ENCODE data around the gene CAMSAP1.

The CAMSAP1 gene

GRCh38 chr9:135787776-135788575, 119.4 kb downstream of the CAMSAP1 start:
- DNase-seq = no peak

DNA sequence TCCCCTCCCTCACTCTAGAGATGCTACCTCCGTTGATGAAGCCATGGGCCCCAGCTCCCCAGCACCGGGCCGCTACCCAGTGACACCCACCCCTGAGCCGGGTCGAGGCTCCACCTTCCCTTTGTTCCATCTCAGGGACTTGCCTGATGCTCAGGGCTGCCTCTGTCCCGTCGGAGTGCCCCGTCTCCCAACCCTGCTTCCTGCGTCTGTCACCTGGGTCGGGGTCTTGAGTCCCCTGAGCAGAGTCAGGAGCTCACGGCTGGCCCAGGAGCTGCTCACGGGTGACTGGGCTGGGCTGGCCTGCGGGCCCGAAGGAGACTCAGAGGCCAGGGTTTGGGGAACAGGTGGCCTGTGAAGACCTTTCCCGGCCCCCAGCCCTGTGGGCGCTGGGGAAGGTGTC, 120.0 kb downstream of the CAMSAP1 start:
- DNase-seq = no peak

GRCh38 chr9:135786146-135786690, 121.1 kb downstream of the CAMSAP1 start:
- DNase-seq = no peak

- no peak for DNase-seq
Observed at GRCh38 chr9:135785013-135785575, 122.3 kb downstream of the CAMSAP1 start.

GRCh38 chr9:135783540-135784245, 123.7 kb downstream of the CAMSAP1 start:
- no peak for DNase-seq

- DNase-seq = no peak
Observed at GRCh38 chr9:135782946-135783345, 124.4 kb downstream of the CAMSAP1 start.

DNA sequence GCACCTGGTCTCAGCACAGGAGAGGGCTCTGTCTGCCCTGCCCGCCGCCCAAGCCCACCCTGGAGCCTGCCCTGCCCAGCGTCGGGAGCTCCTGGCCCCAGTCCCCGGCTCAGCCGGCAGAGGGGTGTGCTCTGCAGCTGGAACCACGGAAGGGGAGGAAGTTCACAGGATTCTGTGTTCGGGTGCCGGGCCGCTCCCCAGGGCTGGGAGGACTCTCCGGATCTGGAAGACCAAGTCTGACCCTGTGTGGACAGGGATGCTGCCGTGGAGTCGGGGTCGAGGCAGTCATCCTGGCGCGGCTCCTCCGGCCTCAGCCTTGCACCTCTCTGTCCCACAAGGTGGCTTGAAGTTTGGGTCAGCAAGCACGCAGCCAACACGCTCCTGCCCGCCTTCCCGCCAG, 126.7 kb downstream of the CAMSAP1 start:
- DNase-seq = no peak

DNA sequence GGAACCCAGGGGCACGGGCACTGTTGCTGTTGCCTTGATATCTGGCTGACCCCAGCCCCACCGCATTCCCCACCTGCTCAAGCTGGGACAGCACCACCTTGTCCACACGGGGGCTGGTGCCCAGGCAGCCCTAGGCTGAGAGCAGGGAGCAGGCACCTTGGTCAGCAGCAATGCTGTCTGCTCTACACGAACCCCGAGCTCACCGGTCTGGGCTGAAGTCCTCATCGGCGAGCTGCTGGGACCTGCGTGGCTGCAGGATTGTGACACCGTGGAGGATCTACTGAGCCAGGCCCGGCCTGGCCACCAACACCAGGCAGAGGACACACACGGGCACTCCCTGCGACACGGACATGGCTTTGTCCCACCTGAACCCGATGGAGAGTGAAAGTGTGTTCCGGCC, 127.3 kb downstream of the CAMSAP1 start:
- no peak for DNase-seq

DNA sequence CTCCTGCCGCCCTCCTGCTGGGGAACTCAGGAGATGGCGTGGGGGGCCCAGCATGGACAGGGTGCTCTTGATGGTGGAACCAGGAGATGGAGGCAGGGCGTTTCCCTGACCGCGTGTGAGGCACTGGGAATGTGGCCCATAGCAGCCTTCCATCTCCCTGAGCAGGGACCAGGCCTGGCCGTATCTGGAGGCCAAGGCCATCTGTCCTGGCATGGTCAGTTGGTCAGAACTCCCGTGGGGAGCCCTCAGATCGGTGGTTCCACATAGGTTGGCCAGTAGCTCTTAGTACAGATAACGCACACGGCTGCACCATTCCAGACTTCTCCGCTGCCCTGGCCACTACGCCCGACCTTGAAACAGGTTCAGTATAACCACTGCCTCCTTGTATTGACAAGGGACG, 127.8 kb downstream of the CAMSAP1 start:
- DNase-seq = no peak

DNA sequence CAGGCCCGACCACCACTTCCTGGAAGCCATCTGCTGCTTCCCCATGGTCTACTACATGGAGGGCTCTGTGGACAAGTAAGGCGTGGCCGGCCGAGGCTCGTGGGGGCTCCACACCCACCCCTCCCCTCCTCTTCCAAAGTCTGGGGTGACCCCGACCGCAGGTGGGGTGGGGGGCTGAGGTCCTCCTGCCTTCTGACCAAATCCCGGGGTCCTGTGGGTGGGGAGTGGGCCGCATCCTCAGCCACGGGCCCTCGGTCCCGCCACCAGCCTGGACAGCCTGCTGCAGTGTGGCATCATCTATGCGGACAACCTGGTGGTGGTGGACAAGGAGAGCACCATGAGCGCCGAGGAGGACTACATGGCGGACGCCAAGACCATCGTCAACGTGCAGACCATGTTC, 128.9 kb downstream of the CAMSAP1 start:
- no peak for DNase-seq

DNA sequence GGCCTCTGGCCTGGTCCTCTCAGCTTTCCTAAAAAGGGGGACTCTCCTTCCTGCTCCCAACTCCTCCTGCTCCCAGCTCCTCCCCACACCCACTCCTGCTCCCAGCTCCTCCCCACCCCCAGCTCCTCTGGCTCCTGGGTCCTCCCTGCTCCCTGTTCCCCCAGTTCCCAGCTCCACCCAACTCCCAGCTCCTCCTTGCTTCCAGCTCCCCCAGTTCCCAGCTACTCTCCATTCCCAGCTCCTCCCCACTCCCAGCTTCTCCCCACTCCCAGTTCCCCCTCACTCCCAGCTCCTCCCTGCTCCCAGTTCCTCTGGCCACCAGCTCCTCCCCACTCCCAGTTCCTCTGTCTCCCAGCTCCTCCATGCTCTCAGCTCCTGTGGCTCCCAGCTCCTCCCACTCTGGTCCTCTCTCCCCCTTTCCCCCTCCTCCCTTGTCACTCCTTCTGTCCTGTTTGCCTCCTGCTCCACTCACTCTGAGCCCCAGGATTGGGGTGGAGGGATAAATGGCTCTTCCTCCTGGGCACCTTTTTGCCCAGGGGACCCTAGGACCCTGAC, 129.6 kb downstream of the CAMSAP1 start:
- DNase-seq = no peak

DNA sequence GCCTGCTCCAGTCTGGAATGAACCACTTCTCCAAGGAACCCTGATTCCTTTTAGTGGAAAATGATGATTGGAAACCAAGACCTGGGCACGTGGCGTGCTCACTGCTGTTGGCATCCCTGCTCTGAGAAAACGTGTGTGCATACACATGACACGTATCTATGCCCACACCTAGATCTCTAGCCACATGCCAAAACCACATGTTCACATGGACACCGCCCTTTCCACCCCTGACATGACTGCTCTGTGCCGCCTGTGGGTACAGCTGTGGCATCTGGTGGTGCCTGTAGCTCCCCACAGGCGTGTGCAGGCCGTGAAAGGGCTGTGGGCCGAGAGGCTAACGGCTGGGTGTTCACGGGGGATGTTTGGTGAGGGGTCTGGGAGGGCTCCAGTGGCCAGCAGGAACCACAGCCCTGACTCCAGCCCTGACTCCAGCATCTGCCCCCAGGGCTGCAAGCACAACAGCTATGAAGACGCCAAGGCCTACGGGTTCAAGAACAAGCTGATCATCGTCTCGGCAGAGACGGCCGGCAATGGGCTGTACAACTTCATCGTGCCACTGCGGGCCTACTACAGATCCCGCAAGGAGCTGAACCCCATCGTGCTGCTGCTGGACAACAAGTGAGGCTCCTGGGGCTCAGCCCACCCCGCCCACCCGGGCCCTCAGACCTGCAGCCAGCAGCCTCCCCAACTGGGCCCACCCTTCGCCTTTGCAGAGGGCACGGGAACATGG, 130.3 kb downstream of the CAMSAP1 start:
- DNase-seq = no peak

DNA sequence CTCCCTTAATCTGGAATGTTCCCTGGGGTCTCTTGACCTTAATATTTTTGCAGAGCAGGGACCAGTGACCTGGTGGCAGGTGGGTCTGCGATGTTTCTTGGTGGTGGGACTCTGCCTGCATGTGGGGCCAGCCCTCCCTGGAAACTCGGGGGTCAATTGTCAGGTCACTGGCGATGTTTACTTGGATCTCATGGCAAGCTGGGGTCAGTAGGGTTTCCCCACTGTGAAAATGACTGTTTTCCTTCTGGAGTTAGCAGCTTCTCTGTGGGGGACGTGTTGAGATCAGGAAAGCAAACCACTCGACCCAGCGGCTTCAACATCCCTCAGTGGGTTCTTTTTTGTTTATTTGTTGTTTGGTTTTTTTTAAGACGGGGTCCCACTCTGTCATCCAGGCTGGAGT, 131.4 kb downstream of the CAMSAP1 start:
- DNase-seq = no peak

- no peak for DNase-seq
Observed at GRCh38 chr9:135774794-135775525, 132.4 kb downstream of the CAMSAP1 start.

DNA sequence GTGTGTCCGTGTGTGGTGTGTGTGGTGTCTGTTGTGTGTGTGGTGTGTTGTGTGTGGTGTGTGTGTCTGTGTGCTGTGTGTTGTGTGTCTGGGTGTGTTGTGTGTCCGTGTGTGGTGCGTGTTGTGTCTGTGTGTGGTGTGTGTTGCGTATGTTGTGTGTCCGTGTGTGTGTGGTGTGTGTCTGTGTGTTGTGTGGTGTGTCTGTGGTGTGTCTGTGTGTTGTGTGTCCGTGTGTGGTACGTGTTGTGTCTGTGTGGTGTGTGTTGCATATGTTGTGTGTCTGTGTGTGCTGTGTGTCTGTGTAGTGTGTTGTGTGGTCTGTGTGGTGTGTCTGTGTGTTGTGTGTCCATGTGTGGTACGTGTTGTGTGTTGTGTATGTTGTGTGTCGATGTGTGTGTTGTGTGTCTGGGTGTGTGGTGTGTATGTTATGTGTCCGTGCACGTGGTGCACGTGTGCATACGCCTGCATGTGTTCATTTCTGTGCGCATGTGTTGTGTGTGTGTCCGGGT, 133.1 kb downstream of the CAMSAP1 start:
- no peak for DNase-seq

DNA sequence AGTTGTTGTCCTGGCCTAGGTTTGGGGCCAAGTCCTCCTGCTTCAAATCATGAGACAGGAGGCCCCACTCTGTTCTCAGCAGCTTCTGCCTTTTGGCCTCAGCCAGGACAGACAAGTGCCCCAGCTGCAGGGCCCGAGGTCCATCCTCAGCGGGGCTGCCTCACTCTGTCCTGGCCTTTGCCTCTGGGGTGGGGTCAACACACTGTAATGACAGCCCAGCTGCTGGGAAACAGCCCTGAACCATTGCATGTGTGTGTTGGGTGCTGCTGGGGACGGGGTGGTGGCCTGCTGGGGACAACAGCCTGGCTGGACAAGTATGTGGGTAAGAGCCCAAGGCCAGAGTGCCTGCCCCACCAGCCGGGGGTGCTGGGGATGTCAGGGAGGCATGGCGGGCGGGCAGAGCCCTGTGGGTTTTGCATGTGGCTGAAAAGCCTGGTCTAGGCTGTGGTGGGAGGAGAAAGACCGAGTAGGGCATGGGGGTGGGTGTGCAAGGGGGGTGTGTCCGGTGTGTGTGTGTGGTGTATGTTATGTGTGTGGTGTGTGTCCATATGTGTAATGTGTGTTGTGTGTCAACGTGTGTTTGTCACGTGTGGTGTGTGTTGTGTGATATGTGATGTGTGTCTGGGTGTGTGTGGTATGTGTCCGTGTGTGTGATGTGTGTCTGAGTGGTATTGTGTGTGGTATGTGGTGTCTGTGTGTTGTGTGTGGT, 133.7 kb downstream of the CAMSAP1 start:
- DNase-seq = no peak

- DNase-seq = no peak
Observed at GRCh38 chr9:135772702-135773493, 134.4 kb downstream of the CAMSAP1 start.

DNA sequence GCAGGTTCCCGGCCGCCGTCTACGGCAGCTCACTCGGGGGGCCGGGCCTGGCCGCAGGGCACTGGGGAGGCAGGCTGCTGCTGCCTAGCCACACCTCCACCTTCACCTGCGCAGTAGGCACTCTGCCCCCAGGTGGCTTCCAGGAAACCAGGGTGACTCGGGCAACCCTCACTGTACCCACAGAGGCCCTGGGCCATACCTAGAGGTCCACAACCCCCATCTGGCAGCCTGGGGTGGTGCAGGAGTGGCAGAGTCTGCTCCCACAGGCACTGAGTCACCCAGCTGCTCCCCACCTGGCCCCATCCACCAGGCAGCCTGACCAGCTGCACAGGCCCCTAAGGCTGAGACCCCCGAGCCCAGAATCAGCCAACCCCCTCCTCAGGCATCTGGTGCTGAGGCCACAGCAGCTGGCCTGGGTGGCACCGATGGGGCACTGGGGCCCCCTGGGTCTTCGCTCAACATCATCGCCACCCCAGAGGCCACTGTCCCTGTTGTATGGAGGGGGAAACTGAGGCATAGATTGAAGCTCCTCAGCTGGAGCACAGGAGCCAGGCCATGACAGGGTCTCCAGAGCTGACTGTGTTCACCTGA, 135.2 kb downstream of the CAMSAP1 start:
- DNase-seq = no peak

DNA sequence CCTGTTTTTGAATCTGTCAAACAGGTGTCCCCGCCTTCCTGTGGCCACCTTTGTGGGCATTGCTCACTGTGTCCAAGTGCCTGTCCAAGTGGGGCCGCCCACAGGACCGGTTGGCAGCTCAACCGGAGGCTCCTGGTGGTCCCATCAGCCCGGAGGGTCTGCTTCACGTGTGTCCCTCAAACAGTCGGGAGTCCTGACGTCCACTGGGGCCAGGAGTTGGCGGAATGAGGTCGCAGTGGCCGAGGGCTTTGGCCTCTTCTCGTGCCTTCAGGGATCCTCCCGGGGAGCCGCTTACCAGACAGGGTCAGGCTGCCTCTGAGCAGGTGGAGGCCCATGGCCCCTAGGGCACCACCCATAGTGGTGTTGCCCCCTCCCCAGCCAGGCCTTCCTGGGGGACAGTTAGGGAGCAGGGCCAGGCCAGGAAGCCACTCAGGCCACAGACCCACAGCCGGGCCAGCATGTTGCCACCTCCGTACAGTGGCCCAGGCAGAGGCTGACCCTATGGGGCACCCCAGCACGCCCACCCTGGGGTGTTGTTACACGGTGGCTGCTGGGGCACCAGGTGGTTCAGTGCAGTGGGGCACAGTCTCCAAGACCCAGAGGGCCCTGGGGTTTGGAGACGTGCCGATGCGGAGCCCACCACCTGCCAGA, 135.8 kb downstream of the CAMSAP1 start:
- no peak for DNase-seq
